ENCODE data around the gene VWA5B2. TPM values are rescaled to one million over a fixed set of nuclear protein-coding genes. Genes with fewer than 3 reads are reported as not detected.
A peak's percentile ranks its signal among the peaks of the same experiment; 100 is the strongest.

The VWA5B2 gene
- total and polyA plus RNA-seq, 2 of the 13 experiments (the other 11 are each of a cell fraction or from before 2014, with no cell fraction given): 0.03 to 0.04 TPM

GRCh38 chr3:184185461-184186183 is 43.8 kb upstream of the VWA5B2 start (continued):
- TF ChIP-seq, protein P1, sequence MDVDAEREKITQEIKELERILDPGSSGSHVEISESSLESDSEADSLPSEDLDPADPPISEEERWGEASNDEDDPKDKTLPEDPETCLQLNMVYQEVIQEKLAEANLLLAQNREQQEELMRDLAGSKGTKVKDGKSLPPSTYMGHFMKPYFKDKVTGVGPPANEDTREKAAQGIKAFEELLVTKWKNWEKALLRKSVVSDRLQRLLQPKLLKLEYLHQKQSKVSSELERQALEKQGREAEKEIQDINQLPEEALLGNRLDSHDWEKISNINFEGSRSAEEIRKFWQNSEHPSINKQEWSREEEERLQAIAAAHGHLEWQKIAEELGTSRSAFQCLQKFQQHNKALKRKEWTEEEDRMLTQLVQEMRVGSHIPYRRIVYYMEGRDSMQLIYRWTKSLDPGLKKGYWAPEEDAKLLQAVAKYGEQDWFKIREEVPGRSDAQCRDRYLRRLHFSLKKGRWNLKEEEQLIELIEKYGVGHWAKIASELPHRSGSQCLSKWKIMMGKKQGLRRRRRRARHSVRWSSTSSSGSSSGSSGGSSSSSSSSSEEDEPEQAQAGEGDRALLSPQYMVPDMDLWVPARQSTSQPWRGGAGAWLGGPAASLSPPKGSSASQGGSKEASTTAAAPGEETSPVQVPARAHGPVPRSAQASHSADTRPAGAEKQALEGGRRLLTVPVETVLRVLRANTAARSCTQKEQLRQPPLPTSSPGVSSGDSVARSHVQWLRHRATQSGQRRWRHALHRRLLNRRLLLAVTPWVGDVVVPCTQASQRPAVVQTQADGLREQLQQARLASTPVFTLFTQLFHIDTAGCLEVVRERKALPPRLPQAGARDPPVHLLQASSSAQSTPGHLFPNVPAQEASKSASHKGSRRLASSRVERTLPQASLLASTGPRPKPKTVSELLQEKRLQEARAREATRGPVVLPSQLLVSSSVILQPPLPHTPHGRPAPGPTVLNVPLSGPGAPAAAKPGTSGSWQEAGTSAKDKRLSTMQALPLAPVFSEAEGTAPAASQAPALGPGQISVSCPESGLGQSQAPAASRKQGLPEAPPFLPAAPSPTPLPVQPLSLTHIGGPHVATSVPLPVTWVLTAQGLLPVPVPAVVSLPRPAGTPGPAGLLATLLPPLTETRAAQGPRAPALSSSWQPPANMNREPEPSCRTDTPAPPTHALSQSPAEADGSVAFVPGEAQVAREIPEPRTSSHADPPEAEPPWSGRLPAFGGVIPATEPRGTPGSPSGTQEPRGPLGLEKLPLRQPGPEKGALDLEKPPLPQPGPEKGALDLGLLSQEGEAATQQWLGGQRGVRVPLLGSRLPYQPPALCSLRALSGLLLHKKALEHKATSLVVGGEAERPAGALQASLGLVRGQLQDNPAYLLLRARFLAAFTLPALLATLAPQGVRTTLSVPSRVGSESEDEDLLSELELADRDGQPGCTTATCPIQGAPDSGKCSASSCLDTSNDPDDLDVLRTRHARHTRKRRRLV (CRISPR knock-in tag; IDR thresholded peaks at IDR 0.05): no peak; the same call in 1 of the 2 replicates
- TF ChIP-seq MBNL3 (CRISPR knock-in tag; conservative IDR thresholded peaks at IDR 0.05): no peak
- peak; percentile 21 for TF ChIP-seq TEAD3 (CRISPR knock-in tag; optimal IDR thresholded peaks at IDR 0.05; ENCODE audit: borderline replicate concordance)
- no peak for TF ChIP-seq ZNF841 (CRISPR knock-in tag; IDR thresholded peaks at IDR 0.05; ENCODE audit: borderline replicate concordance)
- peak; percentile 74 for TF ChIP-seq MNT (IDR thresholded peaks at IDR 0.05)
- peak; percentile 92 for TF ChIP-seq AGO2 (optimal IDR thresholded peaks at IDR 0.05; ENCODE audit: low read depth, low read length)
- TF ChIP-seq ZNF256 (CRISPR knock-in tag; conservative IDR thresholded peaks at IDR 0.05): 0 out of 2 replicates have a peak, but pooled peaks have one; percentile 56
- TF ChIP-seq ZNF331 (CRISPR knock-in tag; IDR thresholded peaks at IDR 0.05): peak; percentile 76
- peak; percentile 95 for TF ChIP-seq ZNF501 (CRISPR knock-in tag; IDR thresholded peaks at IDR 0.05)
- TF ChIP-seq ZNF335 (CRISPR knock-in tag; IDR thresholded peaks at IDR 0.05): peak; percentile 84; the same call in 1 of the 2 replicates
- peak; percentile 23; the same call in 1 of the 2 replicates for TF ChIP-seq SRF (IDR thresholded peaks at IDR 0.05; ENCODE audit: low read depth, low read length)
- TF ChIP-seq FOSL1 (CRISPR knock-in tag; IDR thresholded peaks at IDR 0.05; ENCODE audit: borderline replicate concordance): no peak
- 0 out of 2 replicates have a peak, but pooled peaks have one; percentile 40 for TF ChIP-seq ZNF770 (CRISPR knock-in tag; IDR thresholded peaks at IDR 0.05)
- TF ChIP-seq, protein P2, sequence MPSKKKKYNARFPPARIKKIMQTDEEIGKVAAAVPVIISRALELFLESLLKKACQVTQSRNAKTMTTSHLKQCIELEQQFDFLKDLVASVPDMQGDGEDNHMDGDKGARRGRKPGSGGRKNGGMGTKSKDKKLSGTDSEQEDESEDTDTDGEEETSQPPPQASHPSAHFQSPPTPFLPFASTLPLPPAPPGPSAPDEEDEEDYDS (CRISPR knock-in tag; IDR thresholded peaks at IDR 0.05): peak; percentile 51
- peak; percentile 69; the same call in 1 of the 2 replicates for TF ChIP-seq ZNF776 (CRISPR knock-in tag; IDR thresholded peaks at IDR 0.05)
- TF ChIP-seq FOXO1 (CRISPR knock-in tag; IDR thresholded peaks at IDR 0.05): no peak
- peak; percentile 82 for TF ChIP-seq ELF3 (CRISPR knock-in tag; IDR thresholded peaks at IDR 0.05)
- peak; percentile 51 for TF ChIP-seq ASH2L (IDR thresholded peaks at IDR 0.05; ENCODE audit: insufficient read length, low read depth, low read length)
- no peak for TF ChIP-seq ZNF432 (CRISPR knock-in tag; IDR thresholded peaks at IDR 0.05; ENCODE audit: borderline replicate concordance)
- TF ChIP-seq KLF13 (CRISPR knock-in tag; IDR thresholded peaks at IDR 0.05): no peak
- TF ChIP-seq EED (CRISPR knock-in tag; IDR thresholded peaks at IDR 0.05): 0 out of 2 replicates have a peak, but pooled peaks have one; percentile 21
- TF ChIP-seq ZNF672 (CRISPR knock-in tag; IDR thresholded peaks at IDR 0.05): no peak

Measured in HepG2 (cell line).